Small intestine (tissue), 16 donors: ENCODE results near the gene RNPC3. TPM values are rescaled to one million over a fixed set of nuclear protein-coding genes. Genes with fewer than 3 reads are reported as not detected.
A peak's percentile ranks its signal among the peaks of the same experiment; 100 is the strongest.

Experiments
- DNase-seq, 2 donors: peaks; one replicate each; pipeline versions ENCODE4 v3.0.0 to v3.0.0-alpha.2; 2013
- FAIRE-seq: peaks from 2 replicates; lab custom pipeline; 2012; peaks lifted over from hg19 to GRCh38; lab: Jason Lieb, UNC
- H3K27ac ChIP-seq, 3 donors: one replicate each; pipeline ENCODE4 v1.5.1; 2013; ENCODE audit warnings: low read length in 2 of 3, mild to moderate bottlenecking in 2 of 3, control low read depth in 1 of 3, inconsistent platforms in 1 of 3, low read depth in 1 of 3, moderate library complexity in 1 of 3
- H3K27me3 ChIP-seq, 3 donors: one replicate each; pipeline ENCODE4 v1.6.1; 2013; ENCODE audit warnings: low read length in 3 of 3, inconsistent platforms in 1 of 3; ENCODE audit not compliant: control insufficient read depth in 3 of 3, insufficient read depth in 3 of 3
- H3K36me3 ChIP-seq, 3 donors: one replicate each; pipeline ENCODE4 v1.6.1; 2013; ENCODE audit warnings: low read length in 3 of 3, inconsistent platforms in 1 of 3, low read depth in 1 of 3, mild to moderate bottlenecking in 1 of 3, moderate library complexity in 1 of 3; ENCODE audit not compliant: control insufficient read depth in 3 of 3, insufficient read depth in 2 of 3
- H3K4me1 ChIP-seq, 3 donors: one replicate each; pipeline ENCODE4 v1.6.1; 2013; ENCODE audit warnings: low read length in 2 of 3, inconsistent platforms in 1 of 3, low read depth in 1 of 3, mild to moderate bottlenecking in 1 of 3, moderate library complexity in 1 of 3; ENCODE audit not compliant: control insufficient read depth in 3 of 3, insufficient read depth in 2 of 3
- H3K4me3 ChIP-seq, 3 donors: one replicate each; pipeline ENCODE4 v1.5.1; 2013; ENCODE audit warnings: low read length in 3 of 3, control low read depth in 1 of 3, inconsistent platforms in 1 of 3, low read depth in 1 of 3, mild to moderate bottlenecking in 1 of 3, moderate library complexity in 1 of 3
- H3K9me3 ChIP-seq, 2 donors: one replicate each; pipeline ENCODE4 v1.6.1; 2013; ENCODE audit warnings: low read depth in 1 of 2, low read length in 1 of 2; ENCODE audit not compliant: control insufficient read depth in 2 of 2, insufficient read depth in 1 of 2
- WGBS, 3 donors: extraction: QIAGEN DNeasy Blood & Tissue Kit; methylation state at CpG; one replicate each; pipeline ENCODE4 v1.1.7; 2013; 5-methylcytosine and 5-hydroxymethylcytosine counted together
- long read RNA-seq, 10 donors: transcript quantifications; one replicate each; lab custom pipeline, GENCODE V29; 2026
- polyA plus RNA-seq, 4 donors: library from polyadenylated mRNA; stranded (reverse) in 3 of 4; unstranded in 1 of 4; fragments of 200-250 nt in 3 of 4; fragments of 120-200 nt in 1 of 4; gene quantifications; one replicate each; pipeline versions ENCODE4 v1.2.1 to v1.2.3, GENCODE V29; 2013
- donor health status: healthy with polysubstance abuse.
- donor health status: control.
- donor health status: control.
- donor health status: Bipolar disorder and iron deficiency.
- donor health status: healthy.

Gene RNPC3
- 10 to 100 TPM in 1 of 4 donors, 1 to 10 TPM in 3; 3.1 to 44.8 (median 7.4) TPM for polyA plus RNA-seq
- long read RNA-seq, donor 1 = 0 reads
- long read RNA-seq, donor 2, partial matches to known transcripts = 0 of 2 reads
- long read RNA-seq, donor 2, other reads (novel, unspliced or antisense) = 0 of 2 reads
- long read RNA-seq, donor 3, partial matches to known transcripts = 10 of 12 reads
- long read RNA-seq, donor 3, other reads (novel, unspliced or antisense) = 0 of 12 reads
- long read RNA-seq, donor 4 = 0 reads
- long read RNA-seq, donor 5 = 0 reads
- long read RNA-seq, donor 6, partial matches to known transcripts = 0 of 3 reads
- long read RNA-seq, donor 6, other reads (novel, unspliced or antisense) = 0 of 3 reads
- long read RNA-seq, donor 7 = 0 reads
- long read RNA-seq, donor 8 = 0 reads
- long read RNA-seq, donor 9, partial matches to known transcripts = 0 of 1 reads
- long read RNA-seq, donor 9, other reads (novel, unspliced or antisense) = 0 of 1 reads
- long read RNA-seq, donor 10, partial matches to known transcripts = 17 of 18 reads
- long read RNA-seq, donor 10, other reads (novel, unspliced or antisense) = 0 of 18 reads

GRCh38 chr1:103525607-103526507 is at the start of gene RNPC3:
Gene RNPC3 (plus strand): TSS chr1:103525699. CDS start chr1:103526071, 372 bp downstream.
- Histone ChIP-seq H3K36me3 (peaks cover 0 to 7% (median 5%) of the 10 kb centered on the region in 3 donors), H3K9me3 (no peaks in the 10 kb centered on the region), H3K27ac (peak within 1 kb of the TSS; percentile 91 to 99 (median 97)), H3K27me3 (no peaks in the 10 kb centered on the region), H3K4me3 (peak within 1 kb of the TSS; percentile 67 to 94 (median 91)), H3K4me1 (peaks cover 4 to 5% (median 5%) of the 10 kb centered on the region in 3 donors)
- peak; percentile 93 to 95 for DNase-seq
- WGBS, 3 donors = 1% methylated on average over 51 to 62 of the region's 62 CpGs
- no peak for FAIRE-seq

- DNase-seq = no peak
- no peak overlapping the region for H3K27ac ChIP-seq
- H3K36me3 ChIP-seq = no peaks in the 10 kb centered on the region
- H3K9me3 ChIP-seq = no peaks in the 10 kb centered on the region
- no peak overlapping the region for H3K4me3 ChIP-seq
- no peak for FAIRE-seq
- H3K4me1 ChIP-seq = no peaks in the 10 kb centered on the region
- no peaks in the 10 kb centered on the region for H3K27me3 ChIP-seq
Observed at GRCh38 chr1:103477101-103477500, 48.4 kb upstream of the RNPC3 start.

DNA sequence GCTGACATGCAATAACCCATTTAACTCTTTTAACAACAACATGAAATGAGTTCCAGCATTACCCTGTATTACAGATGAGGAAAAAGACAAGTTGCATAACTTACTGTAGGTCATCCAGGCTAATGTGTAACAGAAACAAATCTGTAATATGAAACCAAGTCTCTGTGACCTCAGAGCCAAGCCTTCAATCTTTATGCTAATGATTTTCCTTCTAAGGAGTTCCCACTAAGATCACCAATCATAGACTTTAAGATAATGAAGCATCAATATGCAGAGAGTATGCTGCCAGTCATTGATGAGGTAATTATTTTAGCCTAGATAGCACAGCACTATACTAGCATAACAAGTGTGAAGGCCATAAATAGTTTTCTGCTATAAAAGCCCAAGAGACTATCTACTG is 35.6 kb upstream of the RNPC3 start:
- no peaks in the 10 kb centered on the region for H3K36me3 ChIP-seq
- DNase-seq (peak; percentile 8 to 51), FAIRE-seq (no peak)
- no peak overlapping the region for H3K4me3 ChIP-seq
- H3K27me3 ChIP-seq = no peaks in the 10 kb centered on the region
- no peaks in the 10 kb centered on the region for H3K9me3 ChIP-seq
- no peak overlapping the region for H3K27ac ChIP-seq
- no peaks in the 10 kb centered on the region for H3K4me1 ChIP-seq

DNA sequence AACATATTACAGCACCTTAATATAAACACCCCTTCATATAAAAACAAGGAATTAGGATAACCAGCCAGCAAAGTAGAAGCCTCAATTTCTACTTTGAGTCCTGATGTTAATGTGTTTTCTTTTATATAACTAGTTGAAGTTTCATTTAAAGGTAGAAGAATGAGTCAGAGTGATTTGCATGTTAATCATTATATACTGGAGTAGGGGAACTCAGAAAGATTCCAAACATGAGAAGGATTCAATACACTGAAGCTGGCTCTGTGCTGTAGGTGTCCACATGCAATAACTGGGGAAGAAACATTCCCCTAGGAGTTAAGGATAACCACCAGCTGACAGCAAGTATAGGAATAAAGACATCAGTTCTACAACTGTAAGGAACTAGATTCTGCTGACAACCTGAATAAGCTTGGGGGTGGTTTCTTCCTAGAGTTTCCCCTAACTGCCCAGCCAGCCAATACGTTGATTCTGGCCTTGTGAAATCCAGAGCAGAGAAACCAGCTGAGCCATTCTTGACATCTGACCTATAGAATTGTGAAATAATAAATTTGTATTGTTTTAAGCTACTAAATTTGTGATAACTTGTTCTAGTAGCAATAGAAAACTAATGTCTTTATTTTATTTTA is 33.4 kb upstream of the RNPC3 start:
- Histone ChIP-seq H3K27me3 (no peaks in the 10 kb centered on the region), H3K27ac (no peak overlapping the region), H3K4me1 (no peaks in the 10 kb centered on the region), H3K36me3 (no peaks in the 10 kb centered on the region), H3K4me3 (no peak overlapping the region), H3K9me3 (no peaks in the 10 kb centered on the region)
- DNase-seq (no peak), FAIRE-seq (no peak)
- 81 to 95% (median 87%) methylated on average over 1 of the region's 1 CpG for WGBS, 3 donors

- DNase-seq = no peak
- Histone ChIP-seq H3K27ac (no peak overlapping the region), H3K27me3 (no peaks in the 10 kb centered on the region), H3K4me1 (no peaks in the 10 kb centered on the region), H3K36me3 (no peaks in the 10 kb centered on the region), H3K4me3 (no peak overlapping the region), H3K9me3 (no peaks in the 10 kb centered on the region)
- FAIRE-seq = no peak
- 71 to 83% (median 79%) methylated on average over 2 of the region's 2 CpGs for WGBS, 3 donors
Observed at GRCh38 chr1:103496014-103496635, 29.4 kb upstream of the RNPC3 start.

DNA sequence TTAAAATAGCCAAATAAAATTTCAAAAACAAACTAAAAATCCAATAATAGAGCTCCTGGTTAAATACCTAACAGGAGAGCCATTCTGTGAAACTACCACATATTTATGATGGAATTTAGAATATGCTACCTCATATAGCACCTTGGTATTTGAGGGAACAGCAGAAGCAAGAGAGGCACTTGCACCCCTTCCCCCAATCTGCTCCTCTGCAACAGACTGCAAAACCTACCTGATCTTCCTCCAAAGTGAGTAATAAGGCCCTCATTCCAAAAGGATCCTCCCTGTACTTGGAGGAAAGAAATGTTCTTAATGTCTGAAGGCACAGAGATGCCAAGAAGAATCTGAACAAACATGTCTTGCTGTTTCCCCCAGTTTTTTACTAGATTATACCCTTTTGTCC is 28.1 kb upstream of the RNPC3 start:
- H3K36me3 ChIP-seq = no peaks in the 10 kb centered on the region
- FAIRE-seq (no peak), DNase-seq (no peak)
- no peak overlapping the region for H3K4me3 ChIP-seq
- no peaks in the 10 kb centered on the region for H3K9me3 ChIP-seq
- H3K27ac ChIP-seq = no peak overlapping the region
- no peaks in the 10 kb centered on the region for H3K4me1 ChIP-seq
- no peaks in the 10 kb centered on the region for H3K27me3 ChIP-seq

DNA sequence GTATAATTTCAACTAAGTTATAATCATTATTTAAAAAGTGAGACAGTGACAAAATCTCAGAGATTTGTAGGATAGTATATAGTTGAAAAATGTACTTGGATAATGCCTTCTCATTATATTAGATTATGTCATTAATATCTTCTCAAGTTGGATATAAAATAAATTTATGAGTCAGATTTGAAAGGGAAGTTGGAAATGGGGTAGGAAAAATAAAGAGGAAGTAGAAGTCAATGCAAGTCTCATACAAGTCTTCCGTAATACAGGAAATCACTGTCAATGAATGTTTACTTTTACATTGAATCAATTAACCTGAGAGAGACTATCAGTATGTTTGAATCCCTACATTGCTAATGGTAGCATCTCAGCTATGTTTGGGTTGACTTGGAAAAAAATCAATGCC is 16.2 kb upstream of the RNPC3 start:
- peaks cover 0 to 3% of the 10 kb centered on the region in 2 donors for H3K9me3 ChIP-seq
- DNase-seq (no peak), FAIRE-seq (no peak)
- no peaks in the 10 kb centered on the region for H3K36me3 ChIP-seq
- H3K4me3 ChIP-seq = no peak overlapping the region
- WGBS, 3 donors = 76 to 83% (median 81%) methylated on average over 1 of the region's 1 CpG
- no peaks in the 10 kb centered on the region for H3K4me1 ChIP-seq
- H3K27ac ChIP-seq = no peak overlapping the region
- H3K27me3 ChIP-seq = no peaks in the 10 kb centered on the region

GRCh38 chr1:103513711-103514110 is 11.8 kb upstream of the RNPC3 start:
- Histone ChIP-seq H3K4me3 (no peak overlapping the region), H3K27me3 (no peaks in the 10 kb centered on the region), H3K9me3 (peaks cover 0 to 3% of the 10 kb centered on the region in 2 donors), H3K4me1 (no peaks in the 10 kb centered on the region), H3K36me3 (no peaks in the 10 kb centered on the region), H3K27ac (no peak overlapping the region)
- DNase-seq = no peak
- 92 to 100% (median 94%) methylated on average over 1 of the region's 1 CpG for WGBS, 3 donors
- no peak for FAIRE-seq
